Endothelial cell of umbilical vein (primary cell): ENCODE measurements around the gene PRR5L. TPM values are rescaled to one million over a fixed set of nuclear protein-coding genes. Genes with fewer than 3 reads are reported as not detected.

Experiments used
- BruUV-seq: library from RNA; stranded (reverse); fragments of 400-500 nt; replicated peaks from 2 replicates; lab custom pipeline; 2021; lab: Mats Ljungman, UMichigan
- CTCF ChIA-PET: fragments of 300-600, 350-600 bp; sonication (Branson Sonifier 250); formaldehyde crosslinking; loops from one replicate; lab custom pipeline; 2021; ENCODE audit warnings: antibody characterized with exemption, inconsistent platforms; lab: Charles Lee
- POLR2A ChIA-PET: fragments of 300-600, 350-600 bp; sonication (Branson Sonifier 250); formaldehyde crosslinking; loops from one replicate; lab custom pipeline; 2021; ENCODE audit warnings: antibody characterized with exemption, inconsistent platforms; lab: Charles Lee
- DNase-seq: peaks from one replicate; pipeline ENCODE4 v3.0.0-alpha.2; 2011; ENCODE audit warnings: low read depth, low spot score
- FAIRE-seq: peaks from 2 replicates; lab custom pipeline; 2011; peaks lifted over from hg19 to GRCh38; lab: Jason Lieb, UNC
- H2AFZ ChIP-seq: 2 replicates; pipeline ENCODE4 v1.6.0; 2012; ENCODE audit warnings: low read depth, low read length, control low read depth, inconsistent platforms
- H3K27ac ChIP-seq: 2 replicates; pipeline ENCODE4 v1.5.1; 2011; ENCODE audit warnings: low read depth, mild to moderate bottlenecking, control low read depth, low read length, moderate library complexity; ENCODE audit not compliant: insufficient read depth
- H3K27me3 ChIP-seq, 2 experiments: 2 replicates each; pipeline versions ENCODE4 v1.6.0 to v1.6.1; 2011; ENCODE audit warnings: low read length in 2 of 2, mixed read lengths in 1 of 2; ENCODE audit not compliant: control insufficient read depth in 2 of 2, insufficient read depth in 2 of 2
- H3K36me3 ChIP-seq, 2 experiments: 2 replicates in 1 of 2; 3 replicates in 1 of 2; pipeline ENCODE4 v1.5.1; 2011; ENCODE audit warnings: low read length in 2 of 2, mild to moderate bottlenecking in 1 of 2, moderate library complexity in 1 of 2; ENCODE audit not compliant: control insufficient read depth in 2 of 2, insufficient read depth in 2 of 2; ENCODE audit errors: extremely low read depth in 1 of 2
- H3K4me1 ChIP-seq: 3 replicates; pipeline ENCODE4 v1.5.1; 2011; ENCODE audit warnings: mild to moderate bottlenecking, low read length; ENCODE audit not compliant: control insufficient read depth, insufficient read depth; ENCODE audit errors: extremely low read depth
- H3K4me2 ChIP-seq: 2 replicates; pipeline ENCODE4 v1.6.1; 2011; ENCODE audit warnings: low read length, control low read depth, mixed read lengths; ENCODE audit not compliant: insufficient read depth
- H3K4me3 ChIP-seq, 3 experiments: fragments of 200-600 bp in 1 of 3; sonication (generic), shearing (Covaris generic) in 1 of 3; replicated peaks in 1 of 3; 2 replicates each; pipeline ENCODE4 v1.5.1; 2011 to 2016; ENCODE audit warnings: control low read depth in 3 of 3, low read length in 3 of 3, mild to moderate bottlenecking in 2 of 3, inconsistent platforms in 1 of 3, low read depth in 1 of 3, moderate library complexity in 1 of 3; ENCODE audit not compliant: insufficient read depth in 1 of 3
- H3K79me2 ChIP-seq: 2 replicates; pipeline ENCODE4 v1.6.0; 2012; ENCODE audit warnings: low read length, inconsistent platforms; ENCODE audit not compliant: control insufficient read depth, insufficient read depth
- H3K9ac ChIP-seq: replicated peaks from 2 replicates; pipeline ENCODE3; 2011; ENCODE audit warnings: low read length, control low read depth; ENCODE audit not compliant: insufficient read depth; ENCODE audit errors: extremely low read depth
- H3K9me1 ChIP-seq: replicated peaks from 3 replicates; pipeline ENCODE4 v1.6.0; 2011; ENCODE audit warnings: mild to moderate bottlenecking, low read length; ENCODE audit not compliant: control insufficient read depth, insufficient read depth; ENCODE audit errors: extremely low read depth
- H3K9me3 ChIP-seq: replicated peaks from 2 replicates; pipeline ENCODE4 v1.5.1; 2012; ENCODE audit warnings: low read length, inconsistent platforms; ENCODE audit not compliant: control insufficient read depth, insufficient read depth
- H4K20me1 ChIP-seq: replicated peaks from 2 replicates; pipeline ENCODE3; 2011; ENCODE audit warnings: mild to moderate bottlenecking, low read length; ENCODE audit not compliant: control insufficient read depth, insufficient read depth; ENCODE audit errors: extremely low read depth
- EZH2 ChIP-seq: IDR thresholded peaks from 2 replicates; pipeline ENCODE4 v1.6.1; 2012; ENCODE audit warnings: borderline replicate concordance, low read depth, mild to moderate bottlenecking, moderate library complexity, low read length, inconsistent platforms; ENCODE audit not compliant: severe bottlenecking
- FOS ChIP-seq: IDR thresholded peaks from 2 replicates; pipeline ENCODE4 v1.6.1; 2011; ENCODE audit warnings: mild to moderate bottlenecking, low read length, moderate library complexity, borderline replicate concordance; ENCODE audit not compliant: insufficient read depth
- GATA2 ChIP-seq: IDR thresholded peaks from 2 replicates; pipeline ENCODE4 v1.7.0; 2011; ENCODE audit warnings: low read depth, mild to moderate bottlenecking, moderate library complexity, mixed read lengths, low read length; ENCODE audit not compliant: insufficient read length, insufficient read depth
- JUN ChIP-seq: IDR thresholded peaks from 2 replicates; pipeline ENCODE4 v1.6.1; 2011; ENCODE audit warnings: borderline replicate concordance, low read depth; ENCODE audit not compliant: insufficient read length, insufficient read depth
- MYC ChIP-seq: IDR thresholded peaks from one replicate; pipeline ENCODE4 v1.6.1; 2011; ENCODE audit warnings: mild to moderate bottlenecking, low read depth, low read length
- POLR2A ChIP-seq: IDR thresholded peaks from 2 replicates; pipeline ENCODE4 v1.6.1; 2012; ENCODE audit warnings: low read depth, mild to moderate bottlenecking, control low read depth, low read length
- POLR2AphosphoS5 ChIP-seq: IDR thresholded peaks from 2 replicates; pipeline ENCODE4 v1.6.1; 2012; ENCODE audit warnings: low read depth, mild to moderate bottlenecking, control low read depth, low read length, moderate library complexity; ENCODE audit not compliant: insufficient read depth
- dilution Hi-C: fragments of 300-500 bp; cut with MboI; formaldehyde crosslinking; loops from one replicate; pipeline ENCODE4 v1.15.0; 2019; ENCODE audit warnings: low sequenced_read_pairs; ENCODE audit not compliant: extremely low pct_ligation_motif_present
- intact Hi-C: fragments of 100-400 bp; cut with micrococcal nuclease; formaldehyde crosslinking; loops from one replicate; pipeline ENCODE4 v1.10.0; 2022
- polyA plus RNA-seq, 4 experiments: library from polyadenylated mRNA; depleted of rRNA in 3 of 4; stranded (reverse) in 3 of 4; unstranded in 1 of 4; fragments of >200 nt; gene quantifications; 2 replicates each; pipeline versions ENCODE4 v1.2.1 to v1.2.3, GENCODE V29; 2011 to 2012; ENCODE audit warnings: missing spikeins in 1 of 4
- total RNA-seq: library from RNA; stranded (reverse); gene quantifications from 2 replicates; pipeline ENCODE4 v1.2.3, GENCODE V29; 2021
- TF ChIP-seq, protein P1 (sequence below): IDR thresholded peaks from 2 replicates; pipeline ENCODE4 v1.6.1; 2011; ENCODE audit not compliant: insufficient read depth, insufficient read length
- TF ChIP-seq, protein P2 (sequence below), 2 donors: IDR thresholded peaks; 1 replicate in 1 of 2; 2 replicates in 1 of 2; pipeline ENCODE4 v1.5.1; 2011; ENCODE audit warnings: low read length in 2 of 2, mild to moderate bottlenecking in 2 of 2, moderate library complexity in 2 of 2, control low read depth in 1 of 2, inconsistent platforms in 1 of 2, low read depth in 1 of 2; ENCODE audit not compliant: insufficient read depth in 1 of 2; ENCODE audit errors: extremely low read depth in 1 of 2

Gene PRR5L
- total and polyA plus RNA-seq, 2 donors (not counting 3 experiments of a cell fraction or from before 2014, with no cell fraction given): 2.5 to 6.1 TPM

DNA sequence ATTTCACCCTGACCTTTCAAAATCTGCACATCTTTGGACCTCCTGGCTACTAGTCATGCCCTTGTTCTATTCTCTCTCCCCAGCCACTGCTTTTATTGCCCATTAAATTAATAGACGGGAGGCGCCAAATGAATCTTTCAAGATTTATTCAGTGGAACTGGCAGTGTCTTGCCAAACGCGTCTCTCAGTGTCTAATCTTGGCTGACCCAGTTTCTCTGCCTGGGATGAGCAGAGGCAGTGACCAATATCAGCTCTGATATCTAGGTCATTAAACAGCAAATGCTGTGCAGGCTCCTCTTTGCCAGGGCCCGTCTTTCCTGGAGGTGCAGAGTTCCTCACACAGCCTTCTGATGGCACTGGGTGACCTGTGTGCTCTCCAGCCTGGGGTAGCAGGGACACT is 140.0 kb downstream of the PRR5L start:
- no peak for FAIRE-seq
- H4K20me1 ChIP-seq: no peaks in the 10 kb centered on the region
- no peak overlapping the region for H3K4me2 ChIP-seq
- H3K36me3 ChIP-seq: no peaks in the 10 kb centered on the region
- TF ChIP-seq, protein P1, sequence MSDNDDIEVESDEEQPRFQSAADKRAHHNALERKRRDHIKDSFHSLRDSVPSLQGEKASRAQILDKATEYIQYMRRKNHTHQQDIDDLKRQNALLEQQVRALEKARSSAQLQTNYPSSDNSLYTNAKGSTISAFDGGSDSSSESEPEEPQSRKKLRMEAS: no peak
- TF ChIP-seq FOS: no peak
- TF ChIP-seq, protein P2, sequence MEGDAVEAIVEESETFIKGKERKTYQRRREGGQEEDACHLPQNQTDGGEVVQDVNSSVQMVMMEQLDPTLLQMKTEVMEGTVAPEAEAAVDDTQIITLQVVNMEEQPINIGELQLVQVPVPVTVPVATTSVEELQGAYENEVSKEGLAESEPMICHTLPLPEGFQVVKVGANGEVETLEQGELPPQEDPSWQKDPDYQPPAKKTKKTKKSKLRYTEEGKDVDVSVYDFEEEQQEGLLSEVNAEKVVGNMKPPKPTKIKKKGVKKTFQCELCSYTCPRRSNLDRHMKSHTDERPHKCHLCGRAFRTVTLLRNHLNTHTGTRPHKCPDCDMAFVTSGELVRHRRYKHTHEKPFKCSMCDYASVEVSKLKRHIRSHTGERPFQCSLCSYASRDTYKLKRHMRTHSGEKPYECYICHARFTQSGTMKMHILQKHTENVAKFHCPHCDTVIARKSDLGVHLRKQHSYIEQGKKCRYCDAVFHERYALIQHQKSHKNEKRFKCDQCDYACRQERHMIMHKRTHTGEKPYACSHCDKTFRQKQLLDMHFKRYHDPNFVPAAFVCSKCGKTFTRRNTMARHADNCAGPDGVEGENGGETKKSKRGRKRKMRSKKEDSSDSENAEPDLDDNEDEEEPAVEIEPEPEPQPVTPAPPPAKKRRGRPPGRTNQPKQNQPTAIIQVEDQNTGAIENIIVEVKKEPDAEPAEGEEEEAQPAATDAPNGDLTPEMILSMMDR (IDR thresholded peaks at IDR 0.05; ENCODE audit: extremely low read depth in 1 of 2, insufficient read depth in 1 of 2, low read depth in 1 of 2, low read length in 2 of 2): no peak
- TF ChIP-seq POLR2AphosphoS5: no peak
- no peak for TF ChIP-seq MYC
- TF ChIP-seq JUN: no peak
- no peak for TF ChIP-seq EZH2
- TF ChIP-seq GATA2: no peak
- TF ChIP-seq POLR2A: no peak
- no peak overlapping the region for H3K27ac ChIP-seq
- no peaks in the 10 kb centered on the region for H3K79me2 ChIP-seq
- BruUV-seq: no TSS peak
- intact Hi-C loops: no loop called here
- H3K4me1 ChIP-seq: peaks cover 11% of the 10 kb centered on the region
- CTCF ChIA-PET: no interaction called here
- H2AFZ ChIP-seq: no peak overlapping the region
- no peak overlapping the region for H3K9ac ChIP-seq
- POLR2A ChIA-PET: no interaction called here
- dilution Hi-C loops: no loop called here
- H3K27me3 ChIP-seq: no peaks in the 10 kb centered on the region
- no peaks in the 10 kb centered on the region for H3K9me3 ChIP-seq
- no peaks in the 10 kb centered on the region for H3K9me1 ChIP-seq
- no peak for DNase-seq
- no peak overlapping the region for H3K4me3 ChIP-seq
